ENCODE data around the gene POLE4.

The POLE4 gene

GRCh38 chr2:74944987-74945787 lies 13.3 kb upstream of the POLE4 start:
- no peak for TF ChIP-seq POLR2A (IDR thresholded peaks at IDR 0.05; ENCODE audit: low read depth, low read length)
- no peak for TF ChIP-seq POLR2AphosphoS5 (IDR thresholded peaks at IDR 0.05; ENCODE audit: low read depth, low read length)
- no peak for TF ChIP-seq TAF1 (IDR thresholded peaks at IDR 0.05; ENCODE audit: borderline replicate concordance, low read depth, low read length)
- FAIRE-seq (peak; percentile 65), DNase-seq (ENCODE audit: insufficient read length) (no peak)

GRCh38 chr2:74945788-74946331 lies 12.6 kb upstream of the POLE4 start:
- FAIRE-seq, result no peak
- no peak for DNase-seq (ENCODE audit: insufficient read length)
- TF ChIP-seq POLR2AphosphoS5 (IDR thresholded peaks at IDR 0.05; ENCODE audit: low read depth, low read length) (no peak), TAF1 (IDR thresholded peaks at IDR 0.05; ENCODE audit: borderline replicate concordance, low read depth, low read length) (no peak), POLR2A (IDR thresholded peaks at IDR 0.05; ENCODE audit: low read depth, low read length) (no peak)

- no peak for FAIRE-seq
Observed at GRCh38 chr2:74947703-74948102, 10.7 kb upstream of the POLE4 start.

GRCh38 chr2:74948779-74949178 lies 9.7 kb upstream of the POLE4 start:
- TF ChIP-seq POLR2AphosphoS5 (IDR thresholded peaks at IDR 0.05; ENCODE audit: low read depth, low read length) (no peak), TAF1 (IDR thresholded peaks at IDR 0.05; ENCODE audit: borderline replicate concordance, low read depth, low read length) (no peak), POLR2A (IDR thresholded peaks at IDR 0.05; ENCODE audit: low read depth, low read length) (no peak)
- FAIRE-seq, result no peak

More at GRCh38 chr2:74947703-74948102, 10.7 kb upstream of the POLE4 start:
- no peak for DNase-seq (ENCODE audit: insufficient read length)
- TF ChIP-seq TAF1 (IDR thresholded peaks at IDR 0.05; ENCODE audit: borderline replicate concordance, low read depth, low read length) (no peak), POLR2AphosphoS5 (IDR thresholded peaks at IDR 0.05; ENCODE audit: low read depth, low read length) (no peak), POLR2A (IDR thresholded peaks at IDR 0.05; ENCODE audit: low read depth, low read length) (no peak)

GRCh38 chr2:74951211-74951754 lies 7.2 kb upstream of the POLE4 start:
- TF ChIP-seq TAF1 (IDR thresholded peaks at IDR 0.05; ENCODE audit: borderline replicate concordance, low read depth, low read length) (no peak), POLR2AphosphoS5 (IDR thresholded peaks at IDR 0.05; ENCODE audit: low read depth, low read length) (no peak), POLR2A (IDR thresholded peaks at IDR 0.05; ENCODE audit: low read depth, low read length) (no peak)
- DNase-seq (ENCODE audit: insufficient read length) (no peak), FAIRE-seq (no peak)

More at GRCh38 chr2:74948779-74949178, 9.7 kb upstream of the POLE4 start:
- no peak for DNase-seq (ENCODE audit: insufficient read length)

GRCh38 chr2:74952575-74952974 lies 5.9 kb upstream of the POLE4 start:
- TF ChIP-seq POLR2AphosphoS5 (IDR thresholded peaks at IDR 0.05; ENCODE audit: low read depth, low read length), result no peak
- no peak for TF ChIP-seq POLR2A (IDR thresholded peaks at IDR 0.05; ENCODE audit: low read depth, low read length)
- no peak for TF ChIP-seq TAF1 (IDR thresholded peaks at IDR 0.05; ENCODE audit: borderline replicate concordance, low read depth, low read length)
- no peak for FAIRE-seq
- no peak for DNase-seq (ENCODE audit: insufficient read length)

GRCh38 chr2:74953796-74954499 lies 4.5 kb upstream of the POLE4 start:
- no peak for DNase-seq (ENCODE audit: insufficient read length)
- TF ChIP-seq POLR2A (IDR thresholded peaks at IDR 0.05; ENCODE audit: low read depth, low read length), result no peak
- TF ChIP-seq TAF1 (IDR thresholded peaks at IDR 0.05; ENCODE audit: borderline replicate concordance, low read depth, low read length), result no peak
- no peak for TF ChIP-seq POLR2AphosphoS5 (IDR thresholded peaks at IDR 0.05; ENCODE audit: low read depth, low read length)
- no peak for FAIRE-seq

GRCh38 chr2:74954500-74954874 lies 4.0 kb upstream of the POLE4 start:
- FAIRE-seq (no peak), DNase-seq (ENCODE audit: insufficient read length) (no peak)
- TF ChIP-seq POLR2A (IDR thresholded peaks at IDR 0.05; ENCODE audit: low read depth, low read length) (no peak), TAF1 (IDR thresholded peaks at IDR 0.05; ENCODE audit: borderline replicate concordance, low read depth, low read length) (no peak), POLR2AphosphoS5 (IDR thresholded peaks at IDR 0.05; ENCODE audit: low read depth, low read length) (no peak)

- DNase-seq (ENCODE audit: insufficient read length) (no peak), FAIRE-seq (no peak)
- TF ChIP-seq POLR2AphosphoS5 (IDR thresholded peaks at IDR 0.05; ENCODE audit: low read depth, low read length) (no peak), POLR2A (IDR thresholded peaks at IDR 0.05; ENCODE audit: low read depth, low read length) (no peak), TAF1 (IDR thresholded peaks at IDR 0.05; ENCODE audit: borderline replicate concordance, low read depth, low read length) (no peak)
Observed at GRCh38 chr2:74957886-74958273, 563 bp upstream of the POLE4 start.

GRCh38 chr2:74959106-74959751 lies 786 bp downstream of the POLE4 start:
- TF ChIP-seq POLR2A (IDR thresholded peaks at IDR 0.05; ENCODE audit: low read depth, low read length), result no peak
- no peak for TF ChIP-seq POLR2AphosphoS5 (IDR thresholded peaks at IDR 0.05; ENCODE audit: low read depth, low read length)
- TF ChIP-seq TAF1 (IDR thresholded peaks at IDR 0.05; ENCODE audit: borderline replicate concordance, low read depth, low read length), result no peak
- FAIRE-seq (no peak), DNase-seq (ENCODE audit: insufficient read length) (no peak)

GRCh38 chr2:74966887-74967286 lies 8.4 kb downstream of the POLE4 start:
- TF ChIP-seq POLR2A (IDR thresholded peaks at IDR 0.05; ENCODE audit: low read depth, low read length) (no peak), POLR2AphosphoS5 (IDR thresholded peaks at IDR 0.05; ENCODE audit: low read depth, low read length) (no peak), TAF1 (IDR thresholded peaks at IDR 0.05; ENCODE audit: borderline replicate concordance, low read depth, low read length) (no peak)
- FAIRE-seq (no peak), DNase-seq (ENCODE audit: insufficient read length) (no peak)
